ENCODE data around the gene DCLK2. TPM values are rescaled to one million over a fixed set of nuclear protein-coding genes. Genes with fewer than 3 reads are reported as not detected.

Gene DCLK2
- total RNA-seq, 2 donors from 2014 or later = 0.20 to 0.42 TPM

DNA sequence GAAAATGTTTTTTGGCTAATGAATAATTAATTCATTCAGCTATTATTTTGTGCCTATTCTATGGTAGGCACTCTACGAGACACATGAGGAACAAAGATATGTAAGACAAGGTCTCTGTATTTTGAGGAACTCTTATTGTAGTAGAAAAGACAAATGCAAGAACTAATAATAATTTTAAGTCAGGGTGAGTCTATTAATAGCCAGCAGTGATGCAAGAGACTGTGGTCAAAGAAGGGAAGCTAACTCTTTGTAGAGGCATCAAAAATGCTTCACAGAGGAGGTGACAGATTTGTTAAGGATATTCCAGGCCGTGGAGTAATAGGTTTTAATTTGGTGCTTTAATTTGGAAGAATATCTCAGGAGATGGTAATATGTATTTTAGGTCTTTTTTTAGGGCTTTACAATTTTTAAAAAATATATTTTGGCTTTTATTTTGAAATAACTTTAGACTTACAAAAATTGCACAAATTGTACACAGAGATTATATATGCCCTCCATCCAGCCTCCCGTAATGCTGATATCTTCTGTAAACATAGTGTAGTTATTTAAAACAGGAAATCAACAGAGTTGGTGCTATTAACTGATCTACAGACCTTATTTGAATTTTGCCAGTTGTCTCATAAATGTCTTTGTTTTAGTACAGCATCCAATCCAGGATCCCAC is 48.1 kb downstream of the DCLK2 start:
- 83 to 94% methylated on average over 1 to 3 of the region's 3 CpGs for whole genome bisulfite sequencing, 2 experiments (ENCODE audit: insufficient coverage in 1 of 2, insufficient read length in 1 of 2)

DNA sequence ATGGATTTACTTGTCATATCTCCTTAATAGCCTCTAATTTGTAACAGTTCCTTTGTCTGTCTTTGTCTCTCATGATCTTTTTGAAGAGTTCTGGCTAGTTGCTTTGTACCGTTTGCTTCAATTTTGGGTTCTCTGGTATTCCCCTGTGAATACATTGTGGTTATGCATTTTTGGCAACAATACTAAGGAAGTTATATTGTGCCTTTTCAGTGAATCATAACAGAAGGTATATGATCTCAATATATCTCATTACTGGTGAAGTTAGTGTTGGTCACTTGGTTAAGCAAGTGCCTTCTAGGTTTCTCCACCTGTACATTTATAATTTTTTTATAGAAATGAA is 48.6 kb downstream of the DCLK2 start:
- Histone ChIP-seq H3K36me3 (ENCODE audit: control insufficient read depth, insufficient read depth, low read length) (no peaks in the 10 kb centered on the region), H3K4me1 (ENCODE audit: control insufficient read depth, insufficient read depth, low read length) (no peaks in the 10 kb centered on the region), H3K9ac (ENCODE audit: extremely low read depth, low read length, poor library complexity, severe bottlenecking) (no peak overlapping the region), H3K9me3 (ENCODE audit: control insufficient read depth, low read length) (peaks cover under 1% of the 10 kb centered on the region), H3K27me3 (ENCODE audit: control insufficient read depth, insufficient read depth, low read length, poor library complexity, severe bottlenecking) (no peaks in the 10 kb centered on the region), H3K4me3 (ENCODE audit: low read length) (no peak overlapping the region), H3K27ac (ENCODE audit: low read depth, low read length) (no peak overlapping the region)
- TF ChIP-seq, protein P1, sequence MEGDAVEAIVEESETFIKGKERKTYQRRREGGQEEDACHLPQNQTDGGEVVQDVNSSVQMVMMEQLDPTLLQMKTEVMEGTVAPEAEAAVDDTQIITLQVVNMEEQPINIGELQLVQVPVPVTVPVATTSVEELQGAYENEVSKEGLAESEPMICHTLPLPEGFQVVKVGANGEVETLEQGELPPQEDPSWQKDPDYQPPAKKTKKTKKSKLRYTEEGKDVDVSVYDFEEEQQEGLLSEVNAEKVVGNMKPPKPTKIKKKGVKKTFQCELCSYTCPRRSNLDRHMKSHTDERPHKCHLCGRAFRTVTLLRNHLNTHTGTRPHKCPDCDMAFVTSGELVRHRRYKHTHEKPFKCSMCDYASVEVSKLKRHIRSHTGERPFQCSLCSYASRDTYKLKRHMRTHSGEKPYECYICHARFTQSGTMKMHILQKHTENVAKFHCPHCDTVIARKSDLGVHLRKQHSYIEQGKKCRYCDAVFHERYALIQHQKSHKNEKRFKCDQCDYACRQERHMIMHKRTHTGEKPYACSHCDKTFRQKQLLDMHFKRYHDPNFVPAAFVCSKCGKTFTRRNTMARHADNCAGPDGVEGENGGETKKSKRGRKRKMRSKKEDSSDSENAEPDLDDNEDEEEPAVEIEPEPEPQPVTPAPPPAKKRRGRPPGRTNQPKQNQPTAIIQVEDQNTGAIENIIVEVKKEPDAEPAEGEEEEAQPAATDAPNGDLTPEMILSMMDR (conservative IDR thresholded peaks at IDR 0.05) = no peak
- H3K27ac Mint-ChIP-seq = no peak overlapping the region
- no peaks in the 10 kb centered on the region for H3K9me3 Mint-ChIP-seq
- no peak for DNase-seq
- no peaks in the 10 kb centered on the region for H3K4me1 Mint-ChIP-seq
- H3K4me3 Mint-ChIP-seq = no peak overlapping the region
- no peaks in the 10 kb centered on the region for H3K27me3 Mint-ChIP-seq (ENCODE audit: insufficient read depth)
- 92% methylated on average over 1 of the region's 1 CpG; no CpG with 5 or more reads in 1 of the 2 experiments for WGBS, 2 experiments (ENCODE audit: insufficient coverage in 1 of 2, insufficient read length in 1 of 2)
- no peaks in the 10 kb centered on the region for H3K36me3 Mint-ChIP-seq (ENCODE audit: low read depth)

More for the DNA sequence above, 48.1 kb downstream of the DCLK2 start:
- no peak overlapping the region for H3K9ac ChIP-seq (ENCODE audit: extremely low read depth, low read length, poor library complexity, severe bottlenecking)
- TF ChIP-seq, protein P1 (conservative IDR thresholded peaks at IDR 0.05) = no peak
- Mint-ChIP-seq H3K9me3 (peaks cover 4% of the 10 kb centered on the region), H3K4me3 (no peak overlapping the region), H3K4me1 (no peaks in the 10 kb centered on the region), H3K27ac (no peak overlapping the region), H3K27me3 (ENCODE audit: insufficient read depth) (no peaks in the 10 kb centered on the region), H3K36me3 (ENCODE audit: low read depth) (no peaks in the 10 kb centered on the region)
- no peaks in the 10 kb centered on the region for H3K36me3 ChIP-seq (ENCODE audit: control insufficient read depth, insufficient read depth, low read length)
- H3K4me3 ChIP-seq (ENCODE audit: low read length) = no peak overlapping the region
- no peak for DNase-seq
- no peaks in the 10 kb centered on the region for H3K4me1 ChIP-seq (ENCODE audit: control insufficient read depth, insufficient read depth, low read length)
- no peak overlapping the region for H3K27ac ChIP-seq (ENCODE audit: low read depth, low read length)
- no peaks in the 10 kb centered on the region for H3K27me3 ChIP-seq (ENCODE audit: control insufficient read depth, insufficient read depth, low read length, poor library complexity, severe bottlenecking)
- H3K9me3 ChIP-seq (ENCODE audit: control insufficient read depth, low read length) = peaks cover 5% of the 10 kb centered on the region

DNA sequence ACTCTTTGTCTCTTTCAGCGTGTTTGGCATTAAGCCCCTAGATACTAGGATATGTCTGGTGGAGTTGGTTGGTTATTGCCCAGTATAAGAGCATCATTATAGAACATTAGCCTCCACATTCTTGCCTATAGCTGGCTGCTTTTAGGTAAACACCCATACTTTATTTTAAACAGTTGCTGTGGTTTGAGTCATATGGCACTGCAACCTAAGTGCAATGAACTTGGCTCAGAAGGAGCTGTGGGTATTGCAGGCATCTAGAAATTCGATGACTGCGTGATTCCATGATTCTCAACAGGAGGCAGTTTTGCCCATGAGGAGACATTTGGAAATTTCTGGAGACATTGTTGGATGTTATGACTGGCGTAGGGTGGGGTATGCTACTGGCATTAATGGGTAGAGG is 49.5 kb downstream of the DCLK2 start:
- H3K9me3 ChIP-seq (ENCODE audit: control insufficient read depth, low read length) = no peaks in the 10 kb centered on the region
- H3K27me3 ChIP-seq (ENCODE audit: control insufficient read depth, insufficient read depth, low read length, poor library complexity, severe bottlenecking) = no peaks in the 10 kb centered on the region
- H3K36me3 ChIP-seq (ENCODE audit: control insufficient read depth, insufficient read depth, low read length) = no peaks in the 10 kb centered on the region
- H3K9ac ChIP-seq (ENCODE audit: extremely low read depth, low read length, poor library complexity, severe bottlenecking) = no peak overlapping the region
- no peak overlapping the region for H3K27ac ChIP-seq (ENCODE audit: low read depth, low read length)
- TF ChIP-seq, protein P1 (conservative IDR thresholded peaks at IDR 0.05) = no peak
- Mint-ChIP-seq H3K4me1 (no peaks in the 10 kb centered on the region), H3K27me3 (ENCODE audit: insufficient read depth) (no peaks in the 10 kb centered on the region), H3K36me3 (ENCODE audit: low read depth) (no peaks in the 10 kb centered on the region), H3K9me3 (no peaks in the 10 kb centered on the region), H3K4me3 (no peak overlapping the region), H3K27ac (no peak overlapping the region)
- H3K4me3 ChIP-seq (ENCODE audit: low read length) = no peak overlapping the region
- H3K4me1 ChIP-seq (ENCODE audit: control insufficient read depth, insufficient read depth, low read length) = no peaks in the 10 kb centered on the region
- DNase-seq = no peak
- 88 to 95% methylated on average over 3 to 4 of the region's 4 CpGs for WGBS, 2 experiments (ENCODE audit: insufficient coverage in 1 of 2, insufficient read length in 1 of 2)

All from endodermal cell (in vitro differentiated cells).